GM23338 (cell line): ENCODE results near the gene KRT79. TPM values are rescaled to one million over a fixed set of nuclear protein-coding genes. Genes with fewer than 3 reads are reported as not detected.

Source experiments
- ATAC-seq: fragments of 200-7000 bp; cut with Tn5 transposase; 3 replicates; pipeline ENCODE4 v1.9.1; 2020
- DNase-seq: peaks from one replicate; pipeline ENCODE4 v3.0.0-alpha.2; 2015; ENCODE audit warnings: low spot score
- H2AFZ ChIP-seq: fragments of 200-600 bp; sonication (generic); 2 replicates; pipeline ENCODE4 v1.8.0; 2016; ENCODE audit warnings: antibody characterized with exemption, mild to moderate bottlenecking, moderate library complexity
- H3F3A ChIP-seq: fragments of 200-600 bp; sonication (generic); replicated peaks from 2 replicates; pipeline ENCODE4 v1.8.0; 2017; ENCODE audit warnings: antibody characterized with exemption, mixed run types, low read depth
- H3K27ac ChIP-seq: fragments of 200-600 bp; sonication (generic); 2 replicates; pipeline ENCODE4 v1.6.1; 2016; ENCODE audit warnings: low read depth
- H3K27me3 ChIP-seq: fragments of 200-600 bp; sonication (generic); 2 replicates; pipeline ENCODE4 v1.8.0; 2016; ENCODE audit warnings: mild to moderate bottlenecking, mixed run types, moderate library complexity; ENCODE audit not compliant: insufficient read depth
- H3K36me3 ChIP-seq: fragments of 200-600 bp; sonication (generic); 2 replicates; pipeline ENCODE4 v1.8.0; 2016; ENCODE audit warnings: mild to moderate bottlenecking; ENCODE audit not compliant: insufficient read depth
- H3K4me1 ChIP-seq: fragments of 200-600 bp; sonication (generic); 2 replicates; pipeline ENCODE4 v1.8.0; 2016; ENCODE audit warnings: mild to moderate bottlenecking, moderate library complexity; ENCODE audit not compliant: insufficient read depth
- H3K4me2 ChIP-seq: fragments of 200-600 bp; sonication (generic); 2 replicates; pipeline ENCODE4 v1.7.1; 2017; ENCODE audit warnings: mixed run types
- H3K4me3 ChIP-seq: fragments of 200-600 bp; sonication (generic); 2 replicates; pipeline ENCODE4 v1.6.1; 2016; ENCODE audit warnings: mixed run types
- H3K79me2 ChIP-seq: fragments of 200-600 bp; sonication (generic); replicated peaks from 2 replicates; pipeline ENCODE4 v1.8.0; 2017; ENCODE audit warnings: mild to moderate bottlenecking; ENCODE audit not compliant: insufficient read depth
- H3K9me2 ChIP-seq: fragments of 200-600 bp; sonication (generic); 2 replicates; pipeline ENCODE4 v1.8.0; 2017; ENCODE audit not compliant: insufficient read depth
- H4K20me1 ChIP-seq: fragments of 200-600 bp; sonication (generic); replicated peaks from 2 replicates; pipeline ENCODE4 v1.8.0; 2017; ENCODE audit warnings: mild to moderate bottlenecking; ENCODE audit not compliant: insufficient read depth
- H3K27ac Mint-ChIP-seq: 2 replicates; pipeline ENCODE4 v1.8.0; 2020; ENCODE audit warnings: inconsistent platforms, mild to moderate bottlenecking, moderate library complexity, mixed read lengths
- H3K27me3 Mint-ChIP-seq: 3 replicates; pipeline ENCODE4 v1.8.0; 2022; ENCODE audit warnings: low read depth, mild to moderate bottlenecking, moderate library complexity, mixed read lengths, inconsistent platforms; ENCODE audit not compliant: insufficient read depth, poor library complexity
- H3K36me3 Mint-ChIP-seq: 3 replicates; pipeline ENCODE4 v1.8.0; 2021; ENCODE audit warnings: low read depth, mild to moderate bottlenecking, inconsistent platforms, moderate library complexity, mixed read lengths
- H3K4me1 Mint-ChIP-seq: 3 replicates; pipeline ENCODE4 v1.8.0; 2020; ENCODE audit warnings: mild to moderate bottlenecking, inconsistent platforms, mixed read lengths
- H3K4me3 Mint-ChIP-seq: 3 replicates; pipeline ENCODE4 v1.8.0; 2021; ENCODE audit warnings: moderate library complexity, mild to moderate bottlenecking, inconsistent platforms, mixed read lengths
- H3K9me3 Mint-ChIP-seq: 3 replicates; pipeline ENCODE4 v1.8.0; 2020; ENCODE audit warnings: moderate library complexity, mild to moderate bottlenecking, inconsistent platforms, mixed read lengths
- CTCF ChIP-seq, 2 experiments: fragments of 200-600 bp in 1 of 2; sonication (generic) in 1 of 2; conservative IDR thresholded peaks; 2 replicates each; pipeline versions ENCODE4 v1.5.1 to v1.6.1; 2016 to 2017; ENCODE audit warnings: antibody characterized with exemption in 2 of 2, low read depth in 2 of 2, mild to moderate bottlenecking in 2 of 2, moderate library complexity in 1 of 2
- EZH2 ChIP-seq: fragments of 200-600 bp; sonication (generic); IDR thresholded peaks from one replicate; pipeline ENCODE4 v1.8.0; 2017; ENCODE audit warnings: antibody characterized with exemption, mild to moderate bottlenecking, low read depth; ENCODE audit not compliant: unreplicated experiment
- EZH2phosphoT487 ChIP-seq: fragments of 200-600 bp; sonication (generic); IDR thresholded peaks from one replicate; pipeline ENCODE4 v1.8.1; 2018; ENCODE audit warnings: antibody characterized with exemption; ENCODE audit not compliant: unreplicated experiment
- JUNB ChIP-seq: IDR thresholded peaks from one replicate; pipeline ENCODE4 v1.6.1; 2016; ENCODE audit warnings: antibody characterized with exemption; ENCODE audit not compliant: unreplicated experiment
- POLR2AphosphoS5 ChIP-seq: IDR thresholded peaks from 2 replicates; pipeline ENCODE4 v1.6.1; 2016; ENCODE audit warnings: antibody characterized with exemption, low read depth
- REST ChIP-seq: IDR thresholded peaks from one replicate; pipeline ENCODE4 v1.6.1; 2018; ENCODE audit warnings: antibody characterized with exemption; ENCODE audit not compliant: unreplicated experiment
- ZNF114 ChIP-seq: fragments of 250-450 bp; sonication (Bioruptor Pico); IDR thresholded peaks from 2 replicates; pipeline ENCODE4 v1.5.0; 2020; ENCODE audit warnings: mild to moderate bottlenecking, moderate library complexity
- ZNF462 ChIP-seq: fragments of 250-450 bp; sonication (Bioruptor Pico); IDR thresholded peaks from 2 replicates; pipeline ENCODE4 v1.5.0; 2020; ENCODE audit warnings: mild to moderate bottlenecking, moderate library complexity
- polyA plus RNA-seq: library from polyadenylated mRNA; unstranded; fragments of >200 nt; fragmentation: Nextera tagmentation; extraction: Ambion mirVana; gene quantifications from 2 replicates; pipeline ENCODE4 v1.2.1, GENCODE V29; 2016
- total RNA-seq: library from RNA; depleted of rRNA; stranded (reverse); fragments of >200 nt; shearing (Covaris generic); gene quantifications from 2 replicates; pipeline ENCODE4 v1.2.3, GENCODE V29; 2014

The KRT79 gene
- total and polyA plus RNA-seq, 2 experiments from 2014 or later: 0.21 TPM; not detected in 1

- TF ChIP-seq ZNF462 (CRISPR knock-in tag) (no peak), JUNB (no peak), REST (no peak), POLR2AphosphoS5 (no peak), ZNF114 (CRISPR knock-in tag) (no peak)
Observed at GRCh38 chr12:52828156-52828555, 6.0 kb downstream of the KRT79 start (continued).

- H3K9me2 ChIP-seq: peaks cover 13% of the 10 kb centered on the region; the same call in 1 of the 2 replicates
- DNase-seq (no peak), ATAC-seq (no peak)
- no peak overlapping the region for H3K4me3 ChIP-seq
- no peaks in the 10 kb centered on the region for H3K36me3 ChIP-seq
- no peaks in the 10 kb centered on the region for H3K36me3 Mint-ChIP-seq
- no peak overlapping the region for H3K4me2 ChIP-seq
- no peak overlapping the region for H3K4me3 Mint-ChIP-seq
- H3K27me3 Mint-ChIP-seq: peaks cover 2% of the 10 kb centered on the region
- H3K27ac Mint-ChIP-seq: no peak overlapping the region
- H3F3A ChIP-seq: no peaks in the 10 kb centered on the region
- no peak overlapping the region for H3K27ac ChIP-seq
- H3K79me2 ChIP-seq: no peaks in the 10 kb centered on the region
- H3K4me1 Mint-ChIP-seq: no peaks in the 10 kb centered on the region; the same call in 1 of the 3 replicates
- no peak overlapping the region for H2AFZ ChIP-seq
- no peaks in the 10 kb centered on the region for H4K20me1 ChIP-seq
- H3K9me3 Mint-ChIP-seq: no peaks in the 10 kb centered on the region; the same call in 1 of the 3 replicates
- no peaks in the 10 kb centered on the region for H3K4me1 ChIP-seq
- H3K27me3 ChIP-seq: no peaks in the 10 kb centered on the region
- no peak for TF ChIP-seq CTCF (conservative IDR thresholded peaks at IDR 0.05; ENCODE audit: low read depth in 2 of 2)
- TF ChIP-seq POLR2AphosphoS5: no peak
- TF ChIP-seq JUNB: no peak
- no peak for TF ChIP-seq EZH2phosphoT487
- no peak for TF ChIP-seq REST
- no peak for TF ChIP-seq ZNF114 (CRISPR knock-in tag)
- TF ChIP-seq EZH2: no peak
Observed at GRCh38 chr12:52827499-52828090, 6.5 kb downstream of the KRT79 start.
